ENCODE results near the gene TSEN34. TPM values are rescaled to one million over a fixed set of nuclear protein-coding genes. Genes with fewer than 3 reads are reported as not detected.
A peak's percentile ranks its signal among the peaks of the same experiment; 100 is the strongest.
"Not testable (repeated sequence)": the region's sequence is repeated elsewhere in the genome, so short reads cannot be mapped to it uniquely, and the experiment has no call there.

Gene TSEN34
- total RNA-seq, 2 experiments from 2014 or later = 8.0 to 8.5 TPM

GRCh38 chr19:54219702-54220101, 28.6 kb downstream of the TSEN34 start:
- H3K36me3 Mint-ChIP-seq (ENCODE audit: low read depth); H3K4me1 Mint-ChIP-seq (ENCODE audit: low read depth); H3K9me3 Mint-ChIP-seq; DNase-seq; H3K27me3 Mint-ChIP-seq (ENCODE audit: low read depth); H3K27ac Mint-ChIP-seq; H3K4me3 Mint-ChIP-seq; intact Hi-C loops (cut with micrococcal nuclease); CTCF ChIA-PET: not testable (repeated sequence)

GRCh38 chr19:54221947-54222346, 30.8 kb downstream of the TSEN34 start:
- CTCF ChIA-PET; H3K36me3 Mint-ChIP-seq (ENCODE audit: low read depth): not testable (repeated sequence)
- intact Hi-C loops (cut with micrococcal nuclease) = loop anchor here (2.0 kb wide), 1 partner anchor 23 kb away; no protein-coding TSS in a partner anchor

GRCh38 chr19:54222474-54223276, 31.6 kb downstream of the TSEN34 start, which contains the start of gene LILRB3:
Gene LILRB3 (minus strand): TSS chr19:54223007. CDS start chr19:54222976, 31 bp downstream.
- H3K36me3 Mint-ChIP-seq (ENCODE audit: low read depth); H3K4me1 Mint-ChIP-seq (ENCODE audit: low read depth); H3K9me3 Mint-ChIP-seq; DNase-seq; H3K27me3 Mint-ChIP-seq (ENCODE audit: low read depth); H3K27ac Mint-ChIP-seq; H3K4me3 Mint-ChIP-seq: not testable (repeated sequence)
- intact Hi-C loops (cut with micrococcal nuclease) = loop anchor here (2.0 kb wide), 1 partner anchor 22 kb away; no protein-coding TSS in a partner anchor
- CTCF ChIA-PET = interaction anchor here (0.7 to 1.1 kb wide), 2 partner anchors 10 to 12 kb away, joined by 3 read pairs; no protein-coding TSS in a partner anchor

More at GRCh38 chr19:54221947-54222346, 30.8 kb downstream of the TSEN34 start:
- not testable (repeated sequence) for H3K9me3 Mint-ChIP-seq; H3K27ac Mint-ChIP-seq; H3K4me3 Mint-ChIP-seq; DNase-seq; H3K27me3 Mint-ChIP-seq (ENCODE audit: low read depth); H3K4me1 Mint-ChIP-seq (ENCODE audit: low read depth)

- not testable (repeated sequence) for H3K27me3 Mint-ChIP-seq (ENCODE audit: low read depth); H3K27ac Mint-ChIP-seq; H3K36me3 Mint-ChIP-seq (ENCODE audit: low read depth); H3K4me3 Mint-ChIP-seq; H3K9me3 Mint-ChIP-seq; DNase-seq; H3K4me1 Mint-ChIP-seq (ENCODE audit: low read depth)
- CTCF ChIA-PET = interaction anchor here (0.7 to 1.1 kb wide), 2 partner anchors 9 to 12 kb away, joined by 3 read pairs; no protein-coding TSS in a partner anchor
- intact Hi-C loops (cut with micrococcal nuclease) = loop anchor here (2.0 kb wide), 1 partner anchor 21 kb away; no protein-coding TSS in a partner anchor
Measured at GRCh38 chr19:54223277-54223936, 32.3 kb downstream of the TSEN34 start.

- H3K27me3 Mint-ChIP-seq (ENCODE audit: low read depth); H3K4me3 Mint-ChIP-seq; H3K4me1 Mint-ChIP-seq (ENCODE audit: low read depth); H3K9me3 Mint-ChIP-seq; CTCF ChIA-PET; DNase-seq; H3K27ac Mint-ChIP-seq; H3K36me3 Mint-ChIP-seq (ENCODE audit: low read depth): not testable (repeated sequence)
- intact Hi-C loops (cut with micrococcal nuclease) = loop anchor here (2.0 kb wide), 1 partner anchor 21 kb away; no protein-coding TSS in a partner anchor
Measured at GRCh38 chr19:54223937-54224281, 32.8 kb downstream of the TSEN34 start.

GRCh38 chr19:54224619-54225018, 33.5 kb downstream of the TSEN34 start:
- intact Hi-C loops (cut with micrococcal nuclease); CTCF ChIA-PET; H3K4me3 Mint-ChIP-seq; DNase-seq; H3K4me1 Mint-ChIP-seq (ENCODE audit: low read depth); H3K36me3 Mint-ChIP-seq (ENCODE audit: low read depth); H3K27ac Mint-ChIP-seq; H3K9me3 Mint-ChIP-seq: not testable (repeated sequence)
- H3K27me3 Mint-ChIP-seq (ENCODE audit: low read depth) = peaks cover 11% of the 10 kb centered on the region

GRCh38 chr19:54229146-54229545, 38.0 kb downstream of the TSEN34 start:
- H3K36me3 Mint-ChIP-seq (ENCODE audit: low read depth) = no peaks in the 10 kb centered on the region
- H3K27me3 Mint-ChIP-seq (ENCODE audit: low read depth) = peaks cover 19% of the 10 kb centered on the region
- H3K9me3 Mint-ChIP-seq = no peaks in the 10 kb centered on the region
- H3K4me1 Mint-ChIP-seq (ENCODE audit: low read depth) = peaks cover 3% of the 10 kb centered on the region
- no peak overlapping the region for H3K4me3 Mint-ChIP-seq
- CTCF ChIA-PET = interaction anchor here (1.3 kb wide), 2 partner anchors 40 to 59 kb away, joined by 3 read pairs; partner anchors contain the start of gene MBOAT7
- H3K27ac Mint-ChIP-seq = no peak overlapping the region
- intact Hi-C loops (cut with micrococcal nuclease) = no loop called here
- no peak for DNase-seq

GRCh38 chr19:54230031-54230430, 38.9 kb downstream of the TSEN34 start:
- DNase-seq = no peak
- H3K27me3 Mint-ChIP-seq (ENCODE audit: low read depth) = peaks cover 20% of the 10 kb centered on the region
- peaks cover 3% of the 10 kb centered on the region for H3K4me1 Mint-ChIP-seq (ENCODE audit: low read depth)
- CTCF ChIA-PET = no interaction called here
- intact Hi-C loops (cut with micrococcal nuclease) = no loop called here
- no peak overlapping the region for H3K27ac Mint-ChIP-seq
- H3K36me3 Mint-ChIP-seq (ENCODE audit: low read depth) = no peaks in the 10 kb centered on the region
- no peak overlapping the region for H3K4me3 Mint-ChIP-seq
- H3K9me3 Mint-ChIP-seq = no peaks in the 10 kb centered on the region

GRCh38 chr19:54231077-54231931, 40.2 kb downstream of the TSEN34 start:
- H3K9me3 Mint-ChIP-seq = no peaks in the 10 kb centered on the region
- no peaks in the 10 kb centered on the region for H3K36me3 Mint-ChIP-seq (ENCODE audit: low read depth)
- no peak overlapping the region for H3K27ac Mint-ChIP-seq
- intact Hi-C loops (cut with micrococcal nuclease) = loop anchor here (1.0 kb wide), 1 partner anchor 63 kb away; no protein-coding TSS in a partner anchor
- H3K4me1 Mint-ChIP-seq (ENCODE audit: low read depth) = peaks cover 3% of the 10 kb centered on the region
- H3K27me3 Mint-ChIP-seq (ENCODE audit: low read depth) = peaks cover 20% of the 10 kb centered on the region
- peak; percentile 91 for DNase-seq
- CTCF ChIA-PET = interaction anchor here (0.8 to 1.1 kb wide), 3 partner anchors 35 to 64 kb away, joined by 4 to 5 read pairs (median 5); no protein-coding TSS in a partner anchor
- H3K4me3 Mint-ChIP-seq = no peak overlapping the region

- H3K27me3 Mint-ChIP-seq (ENCODE audit: low read depth) = peaks cover 19% of the 10 kb centered on the region
- H3K9me3 Mint-ChIP-seq = no peaks in the 10 kb centered on the region
- no peaks in the 10 kb centered on the region for H3K36me3 Mint-ChIP-seq (ENCODE audit: low read depth)
- H3K4me1 Mint-ChIP-seq (ENCODE audit: low read depth) = peaks cover 3% of the 10 kb centered on the region
- intact Hi-C loops (cut with micrococcal nuclease) = no loop called here
- no peak for DNase-seq
- no peak overlapping the region for H3K4me3 Mint-ChIP-seq
- no peak overlapping the region for H3K27ac Mint-ChIP-seq
- CTCF ChIA-PET = no interaction called here
Measured at GRCh38 chr19:54233941-54234340, 42.8 kb downstream of the TSEN34 start.

- intact Hi-C loops (cut with micrococcal nuclease); DNase-seq; H3K4me1 Mint-ChIP-seq (ENCODE audit: low read depth); H3K27ac Mint-ChIP-seq; H3K4me3 Mint-ChIP-seq; CTCF ChIA-PET; H3K9me3 Mint-ChIP-seq; H3K36me3 Mint-ChIP-seq (ENCODE audit: low read depth); H3K27me3 Mint-ChIP-seq (ENCODE audit: low read depth): not testable (repeated sequence)
Measured at GRCh38 chr19:54239491-54240371, 48.6 kb downstream of the TSEN34 start.
